Measurements from ENCODE around the gene POLR1A.

POLR1A gene

DNA sequence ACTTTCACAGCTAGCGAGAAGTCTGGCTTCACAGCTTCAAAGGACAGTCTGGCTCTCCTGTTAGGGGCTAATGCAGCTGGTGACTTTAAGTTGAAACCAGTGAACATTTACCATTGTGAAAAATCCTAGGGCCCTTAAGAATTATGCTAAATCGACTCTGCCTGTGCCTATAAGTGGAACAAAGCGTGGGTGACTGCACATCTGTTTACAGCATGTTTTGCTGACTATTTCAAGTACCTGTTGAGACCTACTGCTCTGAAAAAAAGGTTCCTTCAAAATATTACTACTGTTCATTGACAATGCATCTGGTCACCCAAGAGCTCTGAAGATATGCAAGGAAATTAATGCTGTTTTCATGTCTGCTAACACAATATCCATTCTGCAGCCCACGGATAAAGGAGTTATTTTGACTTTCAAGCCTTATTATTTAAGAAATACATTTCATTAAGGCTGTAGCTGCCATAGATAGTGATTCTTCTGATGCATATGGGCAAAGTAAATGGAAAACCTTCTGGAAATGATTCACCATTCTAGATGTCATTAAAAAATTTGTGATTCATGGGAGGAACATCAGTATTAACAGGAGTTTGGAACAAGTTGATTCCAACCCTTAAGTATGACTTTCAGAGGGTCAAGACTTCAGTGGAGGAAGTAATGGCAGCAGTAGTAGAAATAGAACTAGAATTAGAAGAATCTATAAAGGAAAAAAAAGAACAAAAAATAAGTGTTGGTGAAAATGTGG, 48.9 kb downstream of the POLR1A start:
- DNase-seq, result no peak

DNA sequence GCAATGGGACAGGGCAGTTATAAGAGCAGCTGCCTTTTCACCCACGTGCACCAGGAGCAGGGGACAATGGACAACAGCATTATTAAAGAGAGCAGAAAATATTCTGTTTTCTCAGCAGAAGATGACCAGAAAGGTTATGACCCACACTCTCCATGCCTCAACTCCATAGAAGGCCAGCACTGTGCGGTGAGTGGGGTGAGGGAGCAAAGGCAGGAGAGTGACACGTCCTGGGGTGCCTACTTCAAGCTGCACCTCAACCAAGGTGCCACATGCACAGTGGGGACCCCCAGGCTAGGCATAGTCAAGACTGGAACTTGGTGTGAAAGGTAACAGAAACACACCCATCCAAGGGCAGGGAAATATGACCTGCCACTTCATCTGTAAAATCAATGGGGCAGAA, 50.4 kb downstream of the POLR1A start:
- DNase-seq, result no peak

DNA sequence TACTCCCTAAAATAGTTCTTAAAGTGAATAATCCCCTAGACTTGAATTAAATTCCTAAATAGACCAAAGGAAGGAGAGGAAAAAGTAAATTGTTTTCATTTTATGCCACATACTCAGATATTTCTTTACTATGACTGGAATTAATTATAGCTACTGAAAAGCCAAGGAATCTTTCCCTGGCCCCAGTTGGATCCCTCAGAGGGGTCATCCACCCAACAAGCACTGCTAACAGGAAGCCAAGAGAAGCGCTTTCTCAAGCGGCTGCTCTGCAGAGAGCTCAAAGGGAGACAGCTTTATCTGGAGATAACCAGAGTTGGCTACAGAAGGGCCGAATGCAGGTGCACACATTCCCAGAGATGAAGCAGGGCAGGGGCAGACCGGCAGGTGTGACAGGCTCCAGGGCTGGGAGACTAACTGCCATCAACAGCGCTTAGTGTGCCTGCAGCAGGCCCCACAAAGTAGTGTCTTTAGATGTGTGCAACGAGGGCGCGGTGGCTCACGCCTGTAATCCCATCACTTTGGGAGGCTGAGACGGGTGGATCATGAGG, 51.1 kb downstream of the POLR1A start:
- DNase-seq, result no peak

DNA sequence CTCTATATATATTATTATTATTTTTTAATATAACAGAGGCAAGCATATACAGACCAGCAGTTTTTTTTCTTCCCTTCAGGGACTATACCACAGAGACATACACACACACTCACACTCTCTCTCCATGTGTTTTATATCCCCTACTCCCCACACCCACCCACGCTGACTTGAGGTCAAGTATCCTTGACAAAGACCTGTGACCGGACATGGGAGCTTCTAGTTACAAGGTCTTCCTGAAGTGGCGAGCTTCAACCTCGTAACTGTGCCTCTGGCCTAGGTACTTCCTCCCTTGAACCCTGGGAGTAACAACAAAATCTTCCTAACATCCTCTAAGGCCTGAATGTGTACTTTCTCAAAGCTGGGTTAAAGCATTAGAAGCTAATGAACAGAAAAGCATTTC, 52.5 kb downstream of the POLR1A start:
- no peak for DNase-seq

DNA sequence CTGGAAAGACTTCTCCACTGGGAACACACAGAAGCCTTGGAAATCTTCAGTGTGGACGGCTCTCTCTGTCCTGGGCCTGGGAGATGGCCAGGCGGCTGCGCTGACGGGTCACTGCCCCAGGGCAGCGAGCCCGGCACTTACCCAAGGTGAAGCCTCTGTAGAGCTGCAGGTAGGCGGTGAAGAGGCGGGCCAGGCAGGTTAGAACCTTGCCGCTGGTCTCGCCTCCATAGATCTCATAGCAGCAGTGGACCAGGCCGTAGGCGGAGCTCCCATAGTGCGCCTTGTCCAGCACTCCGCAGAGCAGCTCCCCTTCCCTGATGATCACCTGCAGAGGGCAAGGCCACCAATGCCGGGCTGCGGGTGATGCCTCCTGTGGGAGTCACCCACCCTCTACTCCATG, 53.0 kb downstream of the POLR1A start:
- no peak for DNase-seq

DNA sequence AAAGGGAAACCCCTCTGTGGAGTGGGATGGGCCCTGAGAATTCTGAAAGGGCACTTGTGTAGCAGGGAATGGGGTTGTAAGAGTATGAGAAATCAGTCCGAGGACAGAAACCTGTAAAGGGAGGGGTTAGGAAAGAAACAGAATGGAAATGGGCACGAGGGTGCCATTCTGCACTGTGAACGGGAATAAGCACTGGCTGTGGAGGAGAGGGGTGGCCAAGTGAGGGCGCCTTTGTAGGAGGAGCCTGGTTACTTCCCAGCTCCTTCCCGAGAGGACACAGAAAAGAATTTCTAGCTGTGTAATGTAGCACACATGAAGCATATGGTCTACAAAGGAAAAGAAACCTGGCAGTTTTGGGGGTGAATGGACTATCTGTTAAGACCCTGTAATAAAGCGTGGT, 53.4 kb downstream of the POLR1A start:
- no peak for DNase-seq

DNA sequence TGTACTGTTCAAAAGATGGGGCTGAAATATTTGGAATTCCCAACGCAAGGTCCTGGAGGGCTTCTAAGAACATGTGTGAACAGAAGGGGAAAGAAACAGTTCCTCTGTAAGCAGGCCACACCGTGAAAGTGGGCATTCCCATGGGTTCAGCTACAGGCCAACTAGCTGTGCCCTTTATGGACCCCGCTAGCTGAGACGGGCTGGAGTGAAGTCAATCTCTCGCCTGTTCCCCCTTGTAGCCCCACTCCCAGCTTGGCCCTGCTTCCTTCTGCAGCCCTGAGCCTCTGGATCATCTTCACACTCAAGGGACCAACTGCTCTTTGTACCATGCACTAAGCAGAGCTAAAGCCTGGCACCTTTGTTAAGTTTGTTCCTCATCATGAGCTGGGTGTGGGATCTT, 55.4 kb downstream of the POLR1A start:
- DNase-seq, result no peak

DNA sequence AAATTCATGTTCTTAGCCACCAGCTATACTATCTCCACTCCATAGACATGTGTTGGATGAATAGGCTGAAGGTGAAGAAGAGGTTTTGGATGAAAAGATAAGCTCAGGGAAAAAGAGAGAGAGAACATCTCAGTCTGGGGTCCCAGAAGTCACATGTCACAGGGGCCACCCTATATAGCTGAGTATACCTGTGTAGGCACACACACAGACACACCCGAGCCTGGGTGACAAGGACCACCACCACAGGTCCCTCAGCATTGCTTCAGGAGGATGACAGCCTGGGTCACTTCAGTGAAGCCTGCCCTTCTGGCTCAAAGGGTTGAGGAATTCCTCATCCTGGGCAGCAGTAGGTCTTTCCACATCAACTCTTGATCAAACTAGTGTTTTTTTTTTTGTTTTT, 56.2 kb downstream of the POLR1A start:
- DNase-seq, result no peak

DNA sequence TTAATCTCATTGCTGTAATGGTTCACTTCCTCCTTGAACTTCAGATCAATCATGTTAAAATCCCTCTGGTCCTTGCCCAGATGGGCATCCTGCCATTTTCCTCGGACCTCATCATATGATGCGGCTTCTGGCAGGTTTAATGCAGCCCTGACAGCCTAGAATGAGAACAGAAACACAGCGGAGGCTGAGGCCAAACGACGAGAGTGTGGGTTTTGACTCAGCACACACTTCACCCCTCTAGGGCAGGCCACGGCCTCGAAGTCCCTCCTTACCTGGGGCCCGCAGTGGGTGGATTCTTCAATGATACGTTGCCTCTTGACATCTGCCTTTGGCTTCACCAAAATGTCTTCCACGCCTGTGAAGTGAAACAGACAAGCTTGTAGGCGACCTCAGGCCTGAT, 56.8 kb downstream of the POLR1A start:
- no peak for DNase-seq

DNA sequence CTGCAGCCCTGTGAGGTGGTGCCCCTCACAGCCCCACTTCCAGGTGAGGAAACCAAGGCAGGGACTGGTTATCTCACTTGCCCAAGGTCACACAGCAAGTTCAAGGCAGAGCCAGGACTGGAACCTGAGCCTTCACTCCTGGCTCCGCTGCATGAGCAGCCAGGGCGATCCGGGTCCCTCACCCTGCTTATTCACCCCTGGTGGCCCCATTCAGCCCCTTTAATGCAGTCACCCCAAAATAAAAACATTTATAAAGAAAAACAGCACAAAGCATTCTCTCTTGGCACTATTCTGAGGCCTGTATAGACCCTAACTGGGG, 57.3 kb downstream of the POLR1A start:
- no peak for DNase-seq

DNA sequence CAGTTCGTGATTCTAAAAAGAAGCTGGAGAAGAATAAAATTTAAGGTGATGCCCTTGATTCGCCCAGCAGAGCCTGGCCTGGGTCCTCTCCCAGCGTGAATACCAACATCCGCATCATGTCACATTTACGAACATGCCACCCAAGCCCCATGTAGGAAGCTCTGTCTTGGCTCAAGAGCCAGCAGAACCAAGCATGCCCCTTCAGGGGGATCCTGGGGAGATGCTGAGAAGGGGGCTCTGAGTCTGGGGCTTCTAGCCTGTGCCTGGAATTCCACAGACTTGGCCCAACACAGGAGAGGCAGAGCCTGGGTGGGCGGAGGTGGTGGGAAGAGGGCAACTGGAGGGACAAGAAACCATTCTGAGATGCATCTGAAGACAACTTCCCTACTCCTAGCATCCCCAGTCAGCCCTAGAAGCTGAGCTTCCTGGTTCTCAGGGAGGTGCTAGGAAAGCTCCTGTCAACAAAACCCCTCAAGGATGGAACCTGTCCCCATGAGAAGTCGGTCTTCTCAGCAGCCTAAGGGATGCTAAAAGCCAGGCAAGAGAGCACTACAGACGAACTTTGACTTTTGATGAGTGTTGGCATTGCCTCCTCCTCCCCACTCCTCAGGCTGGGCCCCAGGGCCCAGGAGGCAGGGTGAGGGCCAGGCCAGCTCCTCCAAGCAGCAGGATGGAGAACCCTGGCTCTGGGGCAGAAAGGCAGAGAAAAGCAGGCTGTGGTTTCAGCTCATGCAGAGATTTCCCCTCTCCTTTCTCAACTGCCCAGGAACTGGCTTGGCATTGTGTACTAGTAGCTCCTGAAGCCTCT, 57.9 kb downstream of the POLR1A start:
- DNase-seq, result no peak

DNA sequence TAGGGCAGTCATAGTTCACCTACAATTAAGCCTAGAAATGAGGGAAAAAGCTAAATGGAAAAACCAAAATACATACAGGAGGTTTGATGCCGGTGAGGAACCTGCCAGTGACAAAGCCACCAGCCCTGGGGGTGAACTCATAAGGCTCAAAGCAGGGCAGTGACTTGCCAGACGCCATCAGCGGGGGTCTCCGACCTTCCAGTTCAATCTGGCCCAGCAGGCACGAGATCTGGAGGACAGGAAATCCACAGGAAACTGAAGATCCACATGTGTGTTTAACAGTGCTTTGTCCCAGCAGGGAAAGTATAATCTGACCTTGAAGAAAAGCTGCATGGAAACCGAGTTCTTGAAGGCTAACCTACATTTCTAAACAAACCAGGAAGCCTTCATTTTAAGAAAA, 60.1 kb downstream of the POLR1A start:
- no peak for DNase-seq

DNA sequence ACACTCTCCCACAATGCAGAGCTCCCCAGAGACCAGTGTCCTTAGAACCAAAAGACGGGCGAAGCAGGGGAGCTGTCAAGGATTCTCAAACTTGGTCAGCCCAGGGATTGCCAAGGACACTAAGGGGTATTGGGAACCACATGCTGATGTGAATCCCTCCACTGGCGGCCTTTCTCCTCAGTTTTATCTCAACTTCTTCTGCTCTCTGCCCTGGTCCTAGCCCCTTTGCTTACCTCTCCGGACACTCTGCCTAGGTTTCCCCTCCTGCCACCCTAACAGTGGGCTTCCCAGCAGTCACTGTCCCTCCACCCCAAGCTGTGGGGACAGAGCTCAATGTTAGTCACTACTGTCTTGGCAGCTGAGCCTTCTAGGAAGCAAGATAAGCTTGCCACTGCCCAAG, 61.1 kb downstream of the POLR1A start:
- DNase-seq, result no peak

DNA sequence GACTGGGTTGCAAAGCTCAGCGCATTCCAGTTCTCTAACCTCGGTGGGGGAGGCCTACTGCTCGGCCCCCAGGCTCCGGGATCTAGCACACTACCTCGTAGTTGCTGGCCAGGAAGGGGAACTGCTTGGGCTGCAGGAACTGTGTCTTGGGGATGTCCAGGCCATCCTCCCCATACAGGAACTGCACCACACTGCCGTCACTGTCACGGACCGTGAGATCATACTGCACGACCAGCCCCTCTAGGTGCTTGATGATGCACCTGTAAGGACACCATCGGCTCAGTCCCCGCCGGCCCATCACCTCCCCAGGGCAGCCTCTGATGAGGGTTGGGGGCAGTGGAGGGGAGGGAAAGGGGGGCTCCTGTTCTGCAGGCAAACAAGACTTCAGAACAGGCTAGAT, 61.6 kb downstream of the POLR1A start:
- no peak for DNase-seq

DNA sequence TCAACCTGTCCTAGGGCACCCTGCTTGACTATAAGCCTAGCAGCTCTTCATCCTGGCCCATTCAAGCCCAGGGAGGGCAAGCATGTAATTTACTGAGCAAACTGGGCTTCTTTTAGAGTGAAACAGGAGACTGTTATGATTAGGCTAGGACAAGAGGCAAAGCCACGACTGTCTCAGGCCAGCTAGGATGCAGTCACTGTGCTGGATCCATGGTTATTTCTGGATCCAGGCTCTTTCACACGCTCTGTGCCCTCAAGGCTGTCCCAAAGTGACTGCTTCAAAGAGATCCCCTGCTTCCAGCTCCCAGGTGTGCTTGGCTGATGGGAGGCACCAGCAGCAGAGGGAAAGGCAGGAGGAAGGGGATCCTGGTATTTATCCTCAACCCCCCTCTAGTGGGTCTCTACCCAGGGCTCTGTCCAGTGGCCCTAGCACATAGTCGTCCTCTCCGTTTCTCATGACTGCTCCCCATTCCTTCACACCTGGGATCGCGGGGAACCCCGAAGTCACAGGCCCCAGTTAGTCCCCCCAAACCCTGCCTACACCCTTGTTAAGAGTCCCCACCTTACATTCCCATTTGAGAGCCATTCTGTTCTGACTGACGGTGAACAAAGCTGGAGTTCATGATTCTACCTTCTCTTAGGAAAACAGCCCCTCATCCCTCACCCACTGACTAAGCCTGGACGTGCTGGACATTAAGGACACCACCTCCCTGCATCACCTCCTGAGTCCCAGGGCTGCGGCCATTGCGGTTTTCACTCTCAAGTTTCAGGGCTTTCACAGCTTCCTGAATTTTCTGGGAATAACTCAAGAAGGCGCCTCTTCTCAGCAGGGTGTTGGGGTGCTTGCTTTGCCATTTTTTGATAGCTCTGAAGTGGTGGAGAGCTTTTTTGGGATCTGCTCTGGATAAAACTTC, 63.2 kb downstream of the POLR1A start:
- DNase-seq, result no peak

DNA sequence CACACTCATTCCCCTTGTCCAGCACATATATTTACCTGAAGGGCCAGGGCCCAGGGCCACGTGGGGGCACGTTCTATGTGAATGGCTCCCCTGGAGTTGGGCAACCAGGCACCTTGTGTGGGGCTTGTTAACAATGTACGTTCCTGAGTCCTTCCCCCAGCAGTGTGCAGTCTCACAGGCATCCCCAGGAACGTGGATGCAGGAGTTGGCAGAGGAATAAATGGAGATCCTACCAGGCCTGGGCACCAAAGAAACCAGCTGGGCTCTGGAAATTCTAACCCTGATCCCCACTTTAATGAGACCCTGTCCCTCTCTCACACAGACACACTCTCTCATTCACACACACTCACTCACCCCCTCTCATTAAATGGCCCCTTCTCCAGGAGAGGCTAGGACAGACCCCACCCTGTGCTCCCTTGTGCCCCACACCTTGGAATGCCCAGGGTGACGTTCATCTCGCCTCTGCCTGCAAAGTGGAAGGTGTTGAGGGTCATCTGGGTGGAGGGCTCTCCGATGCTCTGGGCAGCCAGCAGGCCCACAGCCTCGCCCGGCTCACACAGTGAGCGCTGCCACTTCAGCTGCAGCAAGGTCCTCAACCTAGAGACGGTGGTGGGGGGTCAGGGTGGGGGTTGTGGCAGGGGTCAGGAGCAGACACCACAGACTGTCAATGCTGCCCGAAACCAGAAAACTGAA, 65.6 kb downstream of the POLR1A start:
- no peak for DNase-seq

DNA sequence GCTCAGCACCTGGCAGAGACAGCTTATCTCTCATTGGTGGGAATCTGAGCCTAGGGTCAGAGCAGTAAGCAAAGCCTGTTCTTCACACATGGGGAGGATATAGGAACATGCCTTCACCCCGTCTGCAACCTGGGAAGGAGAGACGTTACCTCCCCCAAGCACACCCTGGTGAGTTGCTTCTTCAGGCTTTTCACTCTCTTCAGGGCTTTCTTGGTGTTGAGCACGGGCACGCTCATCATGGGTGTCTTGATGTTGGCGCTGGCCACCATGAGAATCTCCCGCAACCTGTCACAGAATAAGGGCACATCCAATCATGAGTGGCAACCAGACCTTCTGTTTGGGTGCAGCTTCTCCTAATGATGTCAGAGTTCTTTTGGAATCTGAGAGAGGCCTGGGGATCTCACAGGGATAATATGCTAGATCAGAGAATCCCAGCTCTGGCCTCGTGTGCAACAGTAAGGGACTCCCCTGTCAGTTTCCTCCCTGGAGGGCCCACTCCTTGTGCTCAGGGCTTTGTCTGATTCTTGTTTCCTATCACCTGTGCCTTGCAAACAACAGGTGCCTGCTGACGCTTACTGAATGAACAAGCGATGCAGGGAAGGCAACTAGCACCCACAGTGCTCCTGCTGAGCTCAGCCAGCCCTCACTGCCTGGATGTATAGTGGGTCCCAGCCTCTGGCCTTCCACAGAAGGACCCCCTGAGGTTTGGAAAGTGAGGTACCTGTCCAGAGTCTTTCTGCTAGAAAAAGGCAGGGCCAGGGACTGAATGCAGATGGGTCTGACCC, 66.3 kb downstream of the POLR1A start:
- no peak for DNase-seq

DNA sequence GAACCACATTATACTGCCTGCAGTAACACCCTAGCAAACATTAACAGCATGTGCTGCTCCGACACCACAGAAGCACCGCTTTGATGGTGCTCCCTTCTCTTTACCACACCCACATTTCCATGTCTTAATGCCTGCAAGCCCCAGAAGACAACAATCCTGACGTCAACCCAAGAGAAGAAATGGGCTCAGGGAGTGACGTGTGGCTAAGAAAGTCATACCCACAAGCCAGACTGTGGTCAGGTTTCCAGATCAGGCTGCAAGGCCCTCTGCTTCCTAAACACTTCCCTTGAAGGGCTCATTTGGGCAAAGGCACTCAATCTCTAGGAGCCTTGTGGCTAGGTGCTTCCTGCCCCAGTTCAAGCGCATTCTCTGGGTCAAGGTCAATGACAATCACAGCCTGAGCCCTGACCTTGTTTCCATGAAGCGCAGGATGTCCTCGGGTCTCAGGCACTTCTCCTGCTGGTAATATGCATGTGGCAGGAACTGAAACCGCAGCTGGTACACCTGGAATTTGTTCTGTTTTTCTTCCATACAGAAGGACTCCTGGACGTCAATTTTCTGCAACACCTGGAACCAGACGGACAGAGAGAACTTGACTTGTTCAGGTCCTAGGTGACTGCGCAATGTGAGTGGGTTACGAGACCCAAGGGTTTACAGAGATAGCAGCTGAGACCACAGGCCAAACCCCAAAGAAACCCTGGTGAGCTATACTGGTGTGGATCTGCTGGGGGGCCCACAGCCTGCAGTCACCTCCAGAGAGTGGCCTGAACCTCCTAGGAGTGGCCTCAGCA, 67.2 kb downstream of the POLR1A start:
- no peak for DNase-seq

DNA sequence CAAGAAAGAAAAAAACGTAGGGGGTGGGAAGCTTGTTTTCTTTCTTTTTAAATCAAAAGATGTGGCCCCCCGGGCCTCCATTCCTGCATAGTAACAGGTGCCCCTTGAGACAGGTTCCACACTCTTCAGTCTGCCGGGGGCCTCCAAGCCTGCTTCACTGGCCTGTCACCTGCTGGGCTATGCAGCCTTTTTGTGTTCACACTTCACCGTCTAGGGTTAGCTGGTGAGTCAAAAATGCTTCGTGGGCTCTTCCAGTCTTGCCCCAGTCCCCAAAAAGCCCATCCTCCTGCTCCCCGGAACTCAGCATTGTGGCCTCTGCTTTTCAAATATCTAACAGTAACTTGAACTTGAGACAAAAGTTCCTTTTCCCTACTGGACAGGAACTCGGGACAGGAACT, 67.9 kb downstream of the POLR1A start:
- DNase-seq, result no peak

DNA sequence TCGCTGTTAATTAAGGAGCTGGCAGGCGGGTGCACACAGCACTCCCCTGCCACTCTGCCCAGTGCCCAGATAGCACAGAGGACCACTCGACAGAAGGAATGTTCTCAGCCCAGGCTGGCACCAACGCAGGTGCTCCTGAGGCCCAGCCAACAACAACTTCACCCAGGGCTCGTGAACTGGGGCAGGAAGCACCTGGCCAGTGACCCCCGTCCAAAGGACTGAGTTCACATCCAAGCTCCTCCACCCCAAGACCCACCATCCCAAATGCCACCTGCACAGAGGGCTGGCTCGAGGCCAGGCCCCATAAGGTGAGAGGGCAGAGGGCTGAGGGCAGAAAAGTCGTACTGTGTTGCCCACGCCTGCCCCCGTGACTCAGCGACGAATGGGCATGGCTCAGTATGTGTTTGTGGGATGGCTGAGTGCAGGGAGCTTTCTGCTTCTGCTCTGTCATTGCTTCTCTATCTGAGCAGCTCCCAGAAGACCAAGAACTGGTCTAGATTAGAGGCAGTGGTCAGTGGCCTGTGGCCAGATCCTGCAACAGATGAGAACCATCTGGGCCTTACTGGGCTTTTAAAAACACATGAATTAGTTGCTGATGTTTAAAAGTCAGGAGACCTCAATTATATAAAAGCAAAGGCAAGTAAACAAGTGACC, 68.4 kb downstream of the POLR1A start:
- no peak for DNase-seq
